ENCODE measurements around the gene CCNQ.

Gene CCNQ

GRCh38 chrX:153623310-153624029 lies 24.5 kb upstream of the CCNQ start:
- H3K4me2 ChIP-seq (ENCODE audit: low read length), result no peak overlapping the region
- H4K20me1 ChIP-seq (ENCODE audit: control insufficient read depth, insufficient read depth, low read depth, low read length), result no peaks in the 10 kb centered on the region
- no peaks in the 10 kb centered on the region for H3F3A ChIP-seq (ENCODE audit: control insufficient read depth, insufficient read depth)
- TF ChIP-seq, protein P1, sequence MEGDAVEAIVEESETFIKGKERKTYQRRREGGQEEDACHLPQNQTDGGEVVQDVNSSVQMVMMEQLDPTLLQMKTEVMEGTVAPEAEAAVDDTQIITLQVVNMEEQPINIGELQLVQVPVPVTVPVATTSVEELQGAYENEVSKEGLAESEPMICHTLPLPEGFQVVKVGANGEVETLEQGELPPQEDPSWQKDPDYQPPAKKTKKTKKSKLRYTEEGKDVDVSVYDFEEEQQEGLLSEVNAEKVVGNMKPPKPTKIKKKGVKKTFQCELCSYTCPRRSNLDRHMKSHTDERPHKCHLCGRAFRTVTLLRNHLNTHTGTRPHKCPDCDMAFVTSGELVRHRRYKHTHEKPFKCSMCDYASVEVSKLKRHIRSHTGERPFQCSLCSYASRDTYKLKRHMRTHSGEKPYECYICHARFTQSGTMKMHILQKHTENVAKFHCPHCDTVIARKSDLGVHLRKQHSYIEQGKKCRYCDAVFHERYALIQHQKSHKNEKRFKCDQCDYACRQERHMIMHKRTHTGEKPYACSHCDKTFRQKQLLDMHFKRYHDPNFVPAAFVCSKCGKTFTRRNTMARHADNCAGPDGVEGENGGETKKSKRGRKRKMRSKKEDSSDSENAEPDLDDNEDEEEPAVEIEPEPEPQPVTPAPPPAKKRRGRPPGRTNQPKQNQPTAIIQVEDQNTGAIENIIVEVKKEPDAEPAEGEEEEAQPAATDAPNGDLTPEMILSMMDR (IDR thresholded peaks at IDR 0.05; ENCODE audit: low read depth, low read length, poor library complexity, severe bottlenecking), result no peak
- no peak for TF ChIP-seq EZH2phosphoT487 (IDR thresholded peaks at IDR 0.05; ENCODE audit: borderline replicate concordance, low read length)
- no peaks in the 10 kb centered on the region for H3K4me1 ChIP-seq (ENCODE audit: control insufficient read depth, low read length)
- no peak overlapping the region for H3K27ac ChIP-seq (ENCODE audit: low read depth, low read length)
- H3K4me3 ChIP-seq (ENCODE audit: low read length), result no peak overlapping the region
- H3K36me3 ChIP-seq (ENCODE audit: control insufficient read depth, low read length), result no peaks in the 10 kb centered on the region
- no peaks in the 10 kb centered on the region for H3K9me2 ChIP-seq (replicated peaks; ENCODE audit: control insufficient read depth, low read length)
- H3K9me3 ChIP-seq (ENCODE audit: control insufficient read depth, insufficient read depth, low read length), result no peaks in the 10 kb centered on the region
- H3K79me2 ChIP-seq (ENCODE audit: control insufficient read depth, low read length), result no peaks in the 10 kb centered on the region
- no peaks in the 10 kb centered on the region for H3K27me3 ChIP-seq (ENCODE audit: control insufficient read depth, low read length)

DNA sequence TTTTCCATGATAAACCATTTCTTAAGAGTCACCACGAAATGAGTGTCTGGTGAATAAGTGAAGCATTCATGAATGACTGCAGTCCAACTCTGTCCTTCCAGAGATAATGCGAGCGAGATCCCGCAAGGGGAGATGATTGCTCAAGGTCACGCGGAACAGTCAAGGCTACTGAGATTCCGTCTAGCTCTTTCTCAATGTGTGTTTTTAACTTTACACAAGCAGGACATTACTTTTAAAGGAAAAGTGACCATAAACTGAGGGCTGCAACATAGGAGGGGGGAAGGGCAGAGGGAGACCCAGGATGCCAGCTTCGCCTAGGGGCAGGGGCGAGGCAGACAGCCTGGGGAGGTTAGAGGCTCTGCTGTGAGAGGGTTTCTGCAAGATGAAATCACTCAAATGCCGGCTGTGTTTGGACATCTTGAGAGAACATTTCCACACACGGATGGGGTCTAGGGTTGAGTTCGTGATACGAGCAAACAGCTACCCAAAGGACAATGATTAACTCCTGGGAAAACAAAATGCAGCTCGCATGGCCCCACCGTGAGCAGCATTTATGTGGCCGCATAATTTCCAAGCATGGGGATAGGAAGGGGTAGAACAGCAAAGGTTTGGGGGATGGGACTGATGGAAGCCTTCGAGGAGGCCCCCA lies 23.8 kb upstream of the CCNQ start:
- H3K9me2 ChIP-seq (replicated peaks; ENCODE audit: control insufficient read depth, low read length), result no peaks in the 10 kb centered on the region
- no peaks in the 10 kb centered on the region for H3K79me2 ChIP-seq (ENCODE audit: control insufficient read depth, low read length)
- H4K20me1 ChIP-seq (ENCODE audit: control insufficient read depth, insufficient read depth, low read depth, low read length), result no peaks in the 10 kb centered on the region
- H3K4me1 ChIP-seq (ENCODE audit: control insufficient read depth, low read length), result no peaks in the 10 kb centered on the region
- H3K4me2 ChIP-seq (ENCODE audit: low read length), result no peak overlapping the region
- no peak overlapping the region for H3K4me3 ChIP-seq (ENCODE audit: low read length)
- H3K9me3 ChIP-seq (ENCODE audit: control insufficient read depth, insufficient read depth, low read length), result no peaks in the 10 kb centered on the region
- H3F3A ChIP-seq (ENCODE audit: control insufficient read depth, insufficient read depth), result no peaks in the 10 kb centered on the region
- H3K36me3 ChIP-seq (ENCODE audit: control insufficient read depth, low read length), result no peaks in the 10 kb centered on the region
- H3K27ac ChIP-seq (ENCODE audit: low read depth, low read length), result no peak overlapping the region
- H3K27me3 ChIP-seq (ENCODE audit: control insufficient read depth, low read length), result 0 out of 2 replicates have a peak, but pooled peaks cover under 1% of the 10 kb centered on the region
- TF ChIP-seq, protein P1 (IDR thresholded peaks at IDR 0.05; ENCODE audit: low read depth, low read length, poor library complexity, severe bottlenecking), result no peak

DNA sequence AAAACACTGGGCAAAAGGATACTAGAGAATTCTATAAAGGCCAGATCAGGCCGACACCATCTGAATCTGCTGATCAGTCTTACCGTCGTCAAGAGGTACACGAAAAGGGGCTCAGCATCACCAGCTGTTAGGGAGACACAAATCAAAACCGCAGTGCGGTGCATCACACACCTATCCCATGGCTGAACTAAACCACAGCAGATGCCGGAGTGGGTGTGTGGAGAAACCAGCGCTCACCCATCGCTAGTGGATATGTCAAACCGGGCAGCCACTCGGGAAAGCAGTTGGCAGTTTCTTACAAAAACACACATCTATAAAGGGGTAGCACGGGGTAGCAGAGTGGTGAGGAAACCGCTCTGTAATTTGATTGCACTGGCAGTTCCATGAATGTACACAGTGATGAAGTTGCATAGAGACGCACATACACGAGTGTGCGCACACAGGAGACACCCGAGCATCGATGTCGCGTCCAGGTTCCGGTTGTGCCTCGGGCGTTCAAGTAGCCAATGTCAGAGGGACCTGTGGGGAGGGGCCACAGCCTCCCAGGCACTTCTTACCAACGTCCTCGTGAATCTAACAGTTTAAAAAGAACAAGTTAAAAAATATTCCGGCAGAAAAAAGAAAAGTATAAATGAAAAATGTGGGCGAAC lies 23.1 kb upstream of the CCNQ start:
- Histone ChIP-seq H3K27ac (ENCODE audit: low read depth, low read length) (no peak overlapping the region), H4K20me1 (ENCODE audit: control insufficient read depth, insufficient read depth, low read depth, low read length) (no peaks in the 10 kb centered on the region), H3K9me3 (ENCODE audit: control insufficient read depth, insufficient read depth, low read length) (no peaks in the 10 kb centered on the region), H3K4me1 (ENCODE audit: control insufficient read depth, low read length) (no peaks in the 10 kb centered on the region), H3K36me3 (ENCODE audit: control insufficient read depth, low read length) (no peaks in the 10 kb centered on the region), H3K4me2 (ENCODE audit: low read length) (no peak overlapping the region), H3K27me3 (ENCODE audit: control insufficient read depth, low read length) (peaks cover 6% of the 10 kb centered on the region; the same call in 1 of the 2 replicates), H3F3A (ENCODE audit: control insufficient read depth, insufficient read depth) (no peaks in the 10 kb centered on the region), H3K4me3 (ENCODE audit: low read length) (no peak overlapping the region), H3K9me2 (replicated peaks; ENCODE audit: control insufficient read depth, low read length) (no peaks in the 10 kb centered on the region), H3K79me2 (ENCODE audit: control insufficient read depth, low read length) (no peaks in the 10 kb centered on the region)
- no peak for TF ChIP-seq EZH2phosphoT487 (IDR thresholded peaks at IDR 0.05; ENCODE audit: borderline replicate concordance, low read length)
- TF ChIP-seq, protein P1 (IDR thresholded peaks at IDR 0.05; ENCODE audit: low read depth, low read length, poor library complexity, severe bottlenecking), result no peak

Measured in DOHH2 (cell line).